Spleen (tissue), 11 donors: ENCODE measurements around the gene LPAR6. TPM values are rescaled to one million over a fixed set of nuclear protein-coding genes. Genes with fewer than 3 reads are reported as not detected.

ENCODE experiments used
- DNase-seq: peaks from one replicate; pipeline ENCODE4 v3.0.0-alpha.2; 2020
- H3K27ac ChIP-seq, 8 donors: fragments of 200-600 bp; sonication (generic) in 7 of 8; 1 replicate in 4 of 8; 2 replicates in 4 of 8; pipeline versions ENCODE4 v1.5.0 to v1.8.0; 2016 to 2021; ENCODE audit warnings: inconsistent platforms in 4 of 8, mild to moderate bottlenecking in 4 of 8, moderate library complexity in 1 of 8
- H3K27me3 ChIP-seq, 7 donors: fragments of 200-600 bp; sonication (generic) in 6 of 7; replicated peaks in 1 of 7; 1 replicate in 4 of 7; 2 replicates in 3 of 7; pipeline versions ENCODE4 v1.5.0 to v1.8.0; 2016 to 2021; ENCODE audit warnings: inconsistent platforms in 3 of 7, mild to moderate bottlenecking in 1 of 7
- H3K36me3 ChIP-seq, 6 donors: fragments of 200-600 bp; sonication (generic) in 5 of 6; 1 replicate in 4 of 6; 2 replicates in 2 of 6; pipeline versions ENCODE4 v1.5.0 to v1.8.0; 2016 to 2021; ENCODE audit warnings: inconsistent platforms in 2 of 6
- H3K4me1 ChIP-seq, 6 donors: fragments of 200-600 bp; sonication (generic) in 5 of 6; 1 replicate in 3 of 6; 2 replicates in 3 of 6; pipeline versions ENCODE4 v1.5.0 to v1.8.0; 2016 to 2021; ENCODE audit warnings: inconsistent platforms in 3 of 6
- H3K4me3 ChIP-seq, 8 donors: fragments of 200-600 bp; sonication (generic) in 7 of 8; 1 replicate in 4 of 8; 2 replicates in 4 of 8; pipeline versions ENCODE4 v1.5.0 to v1.8.0; 2016 to 2021; ENCODE audit warnings: inconsistent platforms in 4 of 8, mild to moderate bottlenecking in 4 of 8, moderate library complexity in 2 of 8
- H3K9me3 ChIP-seq, 8 donors: fragments of 200-600 bp; sonication (generic) in 7 of 8; 1 replicate in 4 of 8; 2 replicates in 4 of 8; pipeline versions ENCODE4 v1.5.0 to v1.8.0; 2016 to 2021; ENCODE audit warnings: inconsistent platforms in 4 of 8
- CTCF ChIP-seq, 11 experiments: fragments of 200-600 bp in 7 of 11; fragments of 450-650 bp in 4 of 11; sonication (generic) in 4 of 11; IDR thresholded peaks in 8 of 11; conservative IDR thresholded peaks in 3 of 11; 1 replicate in 7 of 11; 2 replicates in 4 of 11; pipeline versions ENCODE4 v1.4.0 to v1.8.0; 2016 to 2021; ENCODE audit warnings: antibody characterized with exemption in 11 of 11, inconsistent platforms in 4 of 11, mild to moderate bottlenecking in 1 of 11
- POLR2A ChIP-seq, 3 donors: fragments of 450-650 bp; IDR thresholded peaks; one replicate each; pipeline ENCODE4 v1.5.1; 2017; ENCODE audit warnings: antibody characterized with exemption in 3 of 3, mild to moderate bottlenecking in 1 of 3
- POLR2AphosphoS5 ChIP-seq, 3 donors: sonication (generic); formaldehyde crosslinking; IDR thresholded peaks; one replicate each; pipeline ENCODE4 v1.5.1; 2017; ENCODE audit warnings: antibody characterized with exemption in 3 of 3
- WGBS, 5 donors: extraction: QIAGEN DNeasy Blood & Tissue Kit in 3 of 5; methylation state at CpG; one replicate each; pipeline versions ENCODE4 v1.1.5 to v1.1.7; 2013 to 2018; 5-methylcytosine and 5-hydroxymethylcytosine counted together
- intact Hi-C: fragments of 100-400 bp; cut with DNase I; formaldehyde crosslinking; loops from one replicate; pipeline ENCODE4 v1.15.0; 2023; ENCODE audit warnings: low total_unique reads
- polyA plus RNA-seq, 3 donors: library from polyadenylated mRNA; stranded (reverse); fragments of 200-250 nt; gene quantifications; one replicate each; pipeline ENCODE4 v1.2.1, GENCODE V29; 2013
- small RNA-seq, 4 donors: library from RNA; depleted of rRNA; stranded (forward); fragments of <200 nt; gene quantifications; one replicate each; pipeline ENCODE3, GENCODE V24; 2016
- total RNA-seq, 7 donors: library from RNA; depleted of rRNA in 3 of 7; stranded (reverse); fragments of >200 nt in 3 of 7; fragmentation: NEBNext Ultra II Directional in 4 of 7; extraction: Animal tissue kit (Norgen Biotek cat#: 25700) in 4 of 7; gene quantifications; one replicate each; pipeline versions ENCODE4 v1.1.0 to v1.2.1, GENCODE V29; 2016 to 2021
- donor health status: healthy with polysubstance abuse.
- donor health status: DM: no; HTN: no; CAD: no; lungs with moderate emphysema.
- donor health status: DM: no; HTN: no; CAD: no.
- donor health status: Bipolar disorder and iron deficiency.
- donor health status: healthy.
- donor health status: DM: no; HTN: no; CAD: no.
- donor health status: DM: yes; HTN: yes; CAD: no.

LPAR6 gene
- total and polyA plus RNA-seq, 10 donors, result 26.5 to 44.2 (median 32.9) TPM

DNA sequence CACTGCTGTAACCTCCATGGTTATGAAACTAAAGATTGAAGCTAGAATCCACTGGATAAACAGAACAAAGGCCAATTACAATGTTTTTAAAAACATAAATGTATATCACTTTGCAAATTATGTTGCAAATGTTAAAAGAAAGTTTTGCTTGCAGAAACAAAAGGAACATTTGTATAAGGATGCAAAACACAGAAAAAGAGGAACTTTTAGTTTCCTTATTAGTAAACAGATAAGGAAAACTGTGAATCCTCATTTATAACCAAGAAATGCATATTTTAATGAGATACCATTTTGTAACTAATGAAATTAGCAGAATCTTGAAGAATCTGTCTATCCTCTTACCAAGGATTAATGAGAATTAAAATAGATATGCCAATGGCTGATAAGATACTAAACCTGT, 32.3 kb downstream of the LPAR6 start:
- H3K27ac ChIP-seq, result peak overlapping the region in 2 of 8 donors; percentile 21 to 31
- no peaks in the 10 kb centered on the region for H3K9me3 ChIP-seq
- intact Hi-C loops, result no loop called here
- no peaks in the 10 kb centered on the region for H3K27me3 ChIP-seq
- TF ChIP-seq POLR2A (IDR thresholded peaks at IDR 0.05) (no peak), CTCF (IDR thresholded peaks at IDR 0.05 in 8 of 11, conservative IDR thresholded peaks at IDR 0.05 in 3 of 11) (no peak), POLR2AphosphoS5 (IDR thresholded peaks at IDR 0.05) (no peak)
- peaks cover 0 to 92% (median 23%) of the 10 kb centered on the region in 6 donors for H3K36me3 ChIP-seq
- H3K4me3 ChIP-seq, result no peak overlapping the region
- DNase-seq, result no peak
- peaks cover 0 to 8% (median 3%) of the 10 kb centered on the region in 6 donors for H3K4me1 ChIP-seq

DNA sequence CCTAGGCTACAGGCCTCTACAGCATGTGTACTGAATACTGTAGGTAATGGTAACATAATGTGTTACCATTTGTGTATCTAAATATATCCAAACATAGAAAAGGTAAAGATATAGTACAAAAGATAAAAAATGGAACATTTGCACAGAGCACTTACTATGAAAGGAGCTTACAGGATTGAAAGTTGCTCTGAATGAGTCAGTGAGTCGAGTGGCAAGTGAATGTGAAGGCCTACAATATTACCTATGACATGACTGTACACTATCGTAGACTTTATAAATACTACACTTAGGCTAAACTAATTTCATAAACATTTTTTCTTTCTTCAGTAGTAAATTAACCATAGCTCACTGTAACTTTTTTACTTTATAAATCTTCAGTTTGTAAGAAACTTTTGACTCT, 35.1 kb downstream of the LPAR6 start:
- Histone ChIP-seq H3K4me3 (no peak overlapping the region), H3K36me3 (peaks cover 0 to 87% (median 38%) of the 10 kb centered on the region in 6 donors), H3K9me3 (peaks cover 0 to 9% (median 0%) of the 10 kb centered on the region in 8 donors), H3K4me1 (peaks cover 0 to 8% (median 3%) of the 10 kb centered on the region in 6 donors), H3K27me3 (no peaks in the 10 kb centered on the region), H3K27ac (no peak overlapping the region)
- 83 to 92% (median 87%) methylated on average over 2 of the region's 2 CpGs for WGBS, 5 donors
- intact Hi-C loops, result no loop called here
- DNase-seq, result no peak
- TF ChIP-seq POLR2A (IDR thresholded peaks at IDR 0.05) (no peak), CTCF (IDR thresholded peaks at IDR 0.05 in 8 of 11, conservative IDR thresholded peaks at IDR 0.05 in 3 of 11) (no peak), POLR2AphosphoS5 (IDR thresholded peaks at IDR 0.05) (no peak)

DNA sequence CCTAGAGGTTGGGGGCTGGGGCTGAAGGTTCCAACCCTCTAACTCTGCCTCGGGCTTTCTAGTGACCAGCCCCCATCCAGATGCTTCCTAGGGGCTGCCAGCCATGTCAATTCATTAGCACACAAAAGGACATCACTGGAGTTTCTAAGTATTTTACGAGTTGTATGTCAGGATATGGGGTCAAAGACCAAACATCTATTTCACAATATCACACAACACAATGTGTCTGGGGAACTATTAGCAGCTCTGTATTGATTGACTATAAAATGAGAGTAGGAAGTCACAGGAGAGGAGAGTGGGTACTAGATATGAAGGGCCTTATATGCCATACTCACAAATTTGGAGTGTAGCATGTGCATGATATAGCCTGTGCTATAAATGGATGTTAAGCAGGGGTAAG, 42.1 kb downstream of the LPAR6 start:
- TF ChIP-seq POLR2AphosphoS5 (IDR thresholded peaks at IDR 0.05) (peak in 1 of 3 donors; percentile 7), POLR2A (IDR thresholded peaks at IDR 0.05) (no peak)
- Histone ChIP-seq H3K27ac (peak overlapping the region in 4 of 8 donors; percentile 5 to 29 (median 11)), H3K4me1 (no peaks in the 10 kb centered on the region), H3K4me3 (no peak overlapping the region), H3K36me3 (peaks cover 0 to 82% (median 22%) of the 10 kb centered on the region in 6 donors), H3K9me3 (peaks cover 0 to 9% (median 0%) of the 10 kb centered on the region in 8 donors), H3K27me3 (no peaks in the 10 kb centered on the region)
- WGBS, 5 donors, result 63 to 88% (median 80%) methylated on average over 2 of the region's 2 CpGs
- intact Hi-C loops, result no loop called here
- no peak for DNase-seq

DNA sequence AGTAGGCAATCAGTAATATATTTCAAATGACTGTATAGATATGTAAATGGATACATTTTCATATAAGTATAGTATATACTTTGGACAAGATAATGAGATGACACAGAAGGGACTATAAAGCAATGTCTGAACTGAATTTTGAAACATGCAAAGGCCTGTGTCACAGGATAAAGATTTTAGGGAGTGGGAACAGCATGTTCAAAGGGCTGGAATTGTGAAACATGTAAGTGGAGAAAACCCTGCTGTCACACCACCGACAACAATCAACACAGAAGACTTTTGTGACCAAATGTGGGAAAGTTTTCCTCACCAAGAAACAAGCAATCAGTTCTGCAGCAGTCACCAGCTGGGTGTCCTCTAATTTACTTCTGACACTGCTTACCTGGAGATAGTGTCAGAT, 42.9 kb downstream of the LPAR6 start:
- intact Hi-C loops, result no loop called here
- no peak for TF ChIP-seq POLR2AphosphoS5 (IDR thresholded peaks at IDR 0.05)
- TF ChIP-seq POLR2A (IDR thresholded peaks at IDR 0.05), result no peak
- TF ChIP-seq CTCF (IDR thresholded peaks at IDR 0.05 in 8 of 11, conservative IDR thresholded peaks at IDR 0.05 in 3 of 11), result no peak
- Histone ChIP-seq H3K27me3 (no peaks in the 10 kb centered on the region), H3K4me3 (no peak overlapping the region), H3K36me3 (peaks cover 0 to 82% (median 20%) of the 10 kb centered on the region in 6 donors), H3K27ac (peak overlapping the region in 3 of 8 donors; percentile 14 to 39 (median 16)), H3K4me1 (no peaks in the 10 kb centered on the region), H3K9me3 (peaks cover 0 to 9% (median 0%) of the 10 kb centered on the region in 8 donors)
- 74 to 86% (median 85%) methylated on average over 1 of the region's 1 CpG for WGBS, 5 donors
- no peak for DNase-seq

Small RNA genes lying within 50 kb of the gene (small RNA-seq; reads per million reads assigned to genes)
- 0 reads per million in 4 donors for gene RF00017

Other genes with a start within 250 kb of the LPAR6 start
- gene ITM2B, start 179.9 kb downstream of the LPAR6 start, total RNA-seq, result 100 to 1,000 TPM; 603 to 890 (median 793) TPM
- gene ITM2B, start 179.9 kb downstream of the LPAR6 start, polyA plus RNA-seq, result 100 to 1,000 TPM; 244 to 311 (median 249) TPM
- 10 to 100 TPM; 51.6 to 88.0 (median 67.9) TPM for gene RB1, start 109.4 kb downstream of the LPAR6 start, total RNA-seq
- 10 to 100 TPM; 21.3 to 23.2 (median 22.3) TPM for gene RB1, start 109.4 kb downstream of the LPAR6 start, polyA plus RNA-seq
- 10 to 100 TPM; 14.4 to 19.6 (median 15.9) TPM for gene RCBTB2, start 120.0 kb upstream of the LPAR6 start, total RNA-seq
- 10 to 100 TPM in 2 of 3 donors, 1 to 10 TPM in 1; 6.7 to 14.1 (median 12.5) TPM for gene RCBTB2, start 120.0 kb upstream of the LPAR6 start, polyA plus RNA-seq
- gene CYSLTR2, start 240.8 kb upstream of the LPAR6 start, total RNA-seq, result 1 to 10 TPM; 5.0 to 8.3 (median 6.3) TPM
- 1 to 10 TPM in 1 of 3 donors, under 1 TPM in 2; 0.61 to 1.3 (median 0.98) TPM for gene CYSLTR2, start 240.8 kb upstream of the LPAR6 start, polyA plus RNA-seq